Myocyte (in vitro differentiated cells): ENCODE data around the gene LRIT1. TPM values are rescaled to one million over a fixed set of nuclear protein-coding genes. Genes with fewer than 3 reads are reported as not detected.

Experiments
- DNase-seq: peaks from one replicate; pipeline ENCODE4 v3.0.0-alpha.2; 2012; ENCODE audit warnings: low read depth
- total RNA-seq: library from RNA; depleted of rRNA; stranded (reverse); fragments of >200 nt; gene quantifications from 2 replicates; pipeline ENCODE4 v1.2.3, GENCODE V29; 2014

LRIT1 gene
- total RNA-seq, 1 donor from 2014 or later = 0.11 TPM

GRCh38 chr10:84256510-84257342 is 15.4 kb upstream of the LRIT1 start:
- DNase-seq = peak; percentile 65

- no peak for DNase-seq
Measured at GRCh38 chr10:84254552-84255478, 13.5 kb upstream of the LRIT1 start.

- DNase-seq = no peak
Measured at GRCh38 chr10:84248794-84249193, 7.4 kb upstream of the LRIT1 start.

GRCh38 chr10:84247496-84247895 is 6.2 kb upstream of the LRIT1 start:
- no peak for DNase-seq

GRCh38 chr10:84244651-84245270 is 3.4 kb upstream of the LRIT1 start, which contains the start of gene RGR:
Gene RGR (plus strand): TSS chr10:84245053. CDS start chr10:84245091, 38 bp downstream.
- DNase-seq = peak; percentile 88

- no peak for DNase-seq
Measured at GRCh38 chr10:84243759-84244158, 2.4 kb upstream of the LRIT1 start.

GRCh38 chr10:84238909-84239308 is 2.4 kb downstream of the LRIT1 start:
- no peak for DNase-seq

- no peak for DNase-seq
Measured at GRCh38 chr10:84237199-84238051, 3.9 kb downstream of the LRIT1 start.

GRCh38 chr10:84236807-84237198 is 4.5 kb downstream of the LRIT1 start:
- DNase-seq = no peak

- DNase-seq = no peak
Measured at GRCh38 chr10:84235096-84235495, 6.2 kb downstream of the LRIT1 start.

- no peak for DNase-seq
Measured at GRCh38 chr10:84234479-84234878, 6.9 kb downstream of the LRIT1 start.

GRCh38 chr10:84233940-84234339 is 7.4 kb downstream of the LRIT1 start:
- no peak for DNase-seq

GRCh38 chr10:84232376-84232775 is 9.0 kb downstream of the LRIT1 start:
- DNase-seq = no peak

- no peak for DNase-seq
Measured at GRCh38 chr10:84230359-84230758, 11.0 kb downstream of the LRIT1 start.

GRCh38 chr10:84227810-84228209 is 13.5 kb downstream of the LRIT1 start:
- no peak for DNase-seq

GRCh38 chr10:84226616-84227015 is 14.7 kb downstream of the LRIT1 start:
- no peak for DNase-seq

- DNase-seq = no peak
Measured at GRCh38 chr10:84225427-84226173, 15.7 kb downstream of the LRIT1 start, which contains the start of gene LRIT2. Gene LRIT2 (minus strand): TSS chr10:84225544. CDS start chr10:84225520, 24 bp downstream.

- DNase-seq = peak; percentile 24
Measured at GRCh38 chr10:84224411-84225028, 16.8 kb downstream of the LRIT1 start.

GRCh38 chr10:84221916-84222315 is 19.4 kb downstream of the LRIT1 start:
- DNase-seq = no peak
